Measurements from ENCODE around the gene SURF6.

Gene SURF6

GRCh38 chr9:133283255-133284032 lies 52.5 kb downstream of the SURF6 start:
- DNase-seq: peak; percentile 25

GRCh38 chr9:133282464-133283238 lies 53.3 kb downstream of the SURF6 start:
- peak; percentile 85 for DNase-seq

GRCh38 chr9:133280392-133280791 lies 55.6 kb downstream of the SURF6 start:
- no peak for DNase-seq

All from hematopoietic multipotent progenitor cell treated with erythropoietin and hydrocortisone succinate and interleukin-3 and kit ligand, for 4 days (in vitro differentiated cells).